ENCODE data around the gene JAML.

DNA sequence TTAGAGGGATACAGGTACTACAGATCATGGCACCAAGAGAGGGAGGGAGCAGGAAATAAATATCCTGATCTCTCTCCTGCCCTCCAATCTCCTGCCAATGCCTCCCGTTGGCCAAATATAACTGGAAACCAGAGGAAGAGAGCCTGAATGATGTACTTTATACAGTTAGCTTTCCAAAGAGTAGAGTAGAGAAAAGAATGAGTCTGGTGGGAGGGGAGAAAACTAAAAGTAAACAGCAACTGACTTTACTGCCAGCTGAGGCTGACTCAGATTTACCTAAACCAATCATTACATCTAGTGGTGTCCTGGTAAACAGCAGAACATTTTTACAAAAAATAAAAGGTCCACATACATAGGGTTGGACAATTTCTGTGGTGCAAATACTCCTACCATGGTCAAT, 22.2 kb upstream of the JAML start:
- TF ChIP-seq, protein P1, sequence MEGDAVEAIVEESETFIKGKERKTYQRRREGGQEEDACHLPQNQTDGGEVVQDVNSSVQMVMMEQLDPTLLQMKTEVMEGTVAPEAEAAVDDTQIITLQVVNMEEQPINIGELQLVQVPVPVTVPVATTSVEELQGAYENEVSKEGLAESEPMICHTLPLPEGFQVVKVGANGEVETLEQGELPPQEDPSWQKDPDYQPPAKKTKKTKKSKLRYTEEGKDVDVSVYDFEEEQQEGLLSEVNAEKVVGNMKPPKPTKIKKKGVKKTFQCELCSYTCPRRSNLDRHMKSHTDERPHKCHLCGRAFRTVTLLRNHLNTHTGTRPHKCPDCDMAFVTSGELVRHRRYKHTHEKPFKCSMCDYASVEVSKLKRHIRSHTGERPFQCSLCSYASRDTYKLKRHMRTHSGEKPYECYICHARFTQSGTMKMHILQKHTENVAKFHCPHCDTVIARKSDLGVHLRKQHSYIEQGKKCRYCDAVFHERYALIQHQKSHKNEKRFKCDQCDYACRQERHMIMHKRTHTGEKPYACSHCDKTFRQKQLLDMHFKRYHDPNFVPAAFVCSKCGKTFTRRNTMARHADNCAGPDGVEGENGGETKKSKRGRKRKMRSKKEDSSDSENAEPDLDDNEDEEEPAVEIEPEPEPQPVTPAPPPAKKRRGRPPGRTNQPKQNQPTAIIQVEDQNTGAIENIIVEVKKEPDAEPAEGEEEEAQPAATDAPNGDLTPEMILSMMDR (IDR thresholded peaks at IDR 0.05): no peak
- TF ChIP-seq POLR2AphosphoS5 (IDR thresholded peaks at IDR 0.05; ENCODE audit: insufficient read depth in 1 of 2, low read depth in 1 of 2): no peak

All from vagina (tissue), 2 donors.